Measurements from ENCODE around the gene LAMC2. TPM values are rescaled to one million over a fixed set of nuclear protein-coding genes. Genes with fewer than 3 reads are reported as not detected.
"Not testable (repeated sequence)": the region's sequence is repeated elsewhere in the genome, so short reads cannot be mapped to it uniquely, and the experiment has no call there.

Gene LAMC2
- total RNA-seq, 1 donor from 2014 or later: 3.0 TPM

GRCh38 chr1:183237046-183237445 is 51.0 kb downstream of the LAMC2 start:
- DNase-seq (ENCODE audit: low read depth in 2 of 2): no peak

GRCh38 chr1:183238071-183238470 is 52.0 kb downstream of the LAMC2 start:
- peak in 1 of 2 donors; percentile 82 for DNase-seq (ENCODE audit: low read depth in 2 of 2)

GRCh38 chr1:183239220-183239742 is 53.2 kb downstream of the LAMC2 start:
- DNase-seq (ENCODE audit: low read depth in 2 of 2): no peak

- no peak for DNase-seq (ENCODE audit: low read depth in 2 of 2)
These were observed 53.9 kb downstream of the LAMC2 start for GRCh38 chr1:183239793-183240525.

- no peak for DNase-seq (ENCODE audit: low read depth in 2 of 2)
These were observed 54.4 kb downstream of the LAMC2 start for GRCh38 chr1:183240526-183240825.

GRCh38 chr1:183240853-183241252 is 54.8 kb downstream of the LAMC2 start:
- DNase-seq (ENCODE audit: low read depth in 2 of 2): not testable (repeated sequence)

- DNase-seq (ENCODE audit: low read depth in 2 of 2): no peak
These were observed 55.4 kb downstream of the LAMC2 start for GRCh38 chr1:183241471-183241870.

- no peak for DNase-seq (ENCODE audit: low read depth in 2 of 2)
These were observed 56.5 kb downstream of the LAMC2 start for GRCh38 chr1:183242556-183242955.

GRCh38 chr1:183243161-183244050 is 57.3 kb downstream of the LAMC2 start:
- DNase-seq (ENCODE audit: low read depth in 2 of 2): no peak

- no peak for DNase-seq (ENCODE audit: low read depth in 2 of 2)
These were observed 58.4 kb downstream of the LAMC2 start for GRCh38 chr1:183244466-183244865.

GRCh38 chr1:183245357-183245756 is 59.3 kb downstream of the LAMC2 start:
- DNase-seq (ENCODE audit: low read depth in 2 of 2): no peak

- no peak for DNase-seq (ENCODE audit: low read depth in 2 of 2)
These were observed 60.4 kb downstream of the LAMC2 start for GRCh38 chr1:183246436-183246835.

- DNase-seq (ENCODE audit: low read depth in 2 of 2): no peak
These were observed 61.0 kb downstream of the LAMC2 start for GRCh38 chr1:183247066-183247465.

- no peak for DNase-seq (ENCODE audit: low read depth in 2 of 2)
These were observed 61.4 kb downstream of the LAMC2 start for GRCh38 chr1:183247484-183247883.

GRCh38 chr1:183247931-183248330 is 61.9 kb downstream of the LAMC2 start:
- DNase-seq (ENCODE audit: low read depth in 2 of 2): no peak

GRCh38 chr1:183248989-183249691 is 63.1 kb downstream of the LAMC2 start:
- DNase-seq (ENCODE audit: low read depth in 2 of 2): no peak

GRCh38 chr1:183249941-183250452 is 63.9 kb downstream of the LAMC2 start:
- DNase-seq (ENCODE audit: low read depth in 2 of 2): peak in 1 of 2 donors; percentile 48

- no peak for DNase-seq (ENCODE audit: low read depth in 2 of 2)
These were observed 65.3 kb downstream of the LAMC2 start for GRCh38 chr1:183251101-183251958.

- DNase-seq (ENCODE audit: low read depth in 2 of 2): no peak
These were observed 65.9 kb downstream of the LAMC2 start for GRCh38 chr1:183251959-183252450.

- DNase-seq (ENCODE audit: low read depth in 2 of 2): no peak
These were observed 69.0 kb downstream of the LAMC2 start for GRCh38 chr1:183255073-183255472.

- DNase-seq (ENCODE audit: low read depth in 2 of 2): no peak
These were observed 73.9 kb downstream of the LAMC2 start for GRCh38 chr1:183259924-183260323.
